ENCODE results near the gene MEIOC. TPM values are rescaled to one million over a fixed set of nuclear protein-coding genes. Genes with fewer than 3 reads are reported as not detected.
"Not testable (repeated sequence)": the region's sequence is repeated elsewhere in the genome, so short reads cannot be mapped to it uniquely, and the experiment has no call there.

The MEIOC gene
- total and polyA plus RNA-seq, 2 donors (not counting 1 experiment from before 2014, with no cell fraction given) = 0.12 TPM; not detected in 1

- ATAC-seq (ENCODE audit: low read depth) = no peak
- no peaks in the 10 kb centered on the region for H3K9me3 Mint-ChIP-seq (ENCODE audit: insufficient read depth)
Measured at GRCh38 chr17:44614862-44615261, 41.4 kb upstream of the MEIOC start.

GRCh38 chr17:44618652-44619051 is 37.6 kb upstream of the MEIOC start:
- POLR2A ChIA-PET = not testable (repeated sequence)

More at GRCh38 chr17:44614862-44615261, 41.4 kb upstream of the MEIOC start:
- POLR2A ChIA-PET = no interaction called here
- CTCF ChIA-PET = no interaction called here
- no peaks in the 10 kb centered on the region for H4K20me1 ChIP-seq (ENCODE audit: control insufficient read depth, insufficient read depth, low read length, poor library complexity, severe bottlenecking)
- no peak overlapping the region for H3K27ac Mint-ChIP-seq
- WGBS (ENCODE audit: insufficient coverage) = 100% methylated on average over 2 of the region's 5 CpGs
- no peaks in the 10 kb centered on the region for H3K79me2 ChIP-seq (ENCODE audit: control insufficient read depth, insufficient read depth, low read length)
- H2AFZ ChIP-seq (ENCODE audit: insufficient read depth, low read depth, low read length, poor library complexity, severe bottlenecking) = no peak overlapping the region
- no peak overlapping the region for H3K4me2 ChIP-seq (replicated peaks; ENCODE audit: low read depth, low read length, poor library complexity, severe bottlenecking)
- no peak overlapping the region for H3K4me3 Mint-ChIP-seq
- no peak overlapping the region for H3K27ac ChIP-seq (ENCODE audit: low read length in 2 of 2)
- DNase-seq = no peak
- no peaks in the 10 kb centered on the region for H3K36me3 ChIP-seq (replicated peaks in 1 of 2; ENCODE audit: control extremely low read depth in 1 of 2, control insufficient read depth in 1 of 2, extremely low read depth in 1 of 2, insufficient read depth in 2 of 2, low read length in 1 of 2)
- H3K9ac ChIP-seq (ENCODE audit: low read length) = no peak overlapping the region
- no peak for TF ChIP-seq EZH2 (IDR thresholded peaks at IDR 0.05; ENCODE audit: borderline replicate concordance, insufficient read depth, low read depth, low read length, poor library complexity, severe bottlenecking)
- TF ChIP-seq CTCF (IDR thresholded peaks at IDR 0.05) = no peak
- H3K27me3 Mint-ChIP-seq = peaks cover 40% of the 10 kb centered on the region
- peaks cover 11 to 12% of the 10 kb centered on the region in 2 donors for H3K4me1 ChIP-seq (ENCODE audit: control insufficient read depth in 2 of 2, insufficient read depth in 2 of 2, low read length in 2 of 2)
- no peaks in the 10 kb centered on the region for H3K9me3 ChIP-seq (ENCODE audit: control extremely low read depth in 1 of 3, control insufficient read depth in 2 of 3, insufficient read depth in 1 of 3, low read length in 2 of 3)
- intact Hi-C loops (cut with micrococcal nuclease) = no loop called here
- H3K4me3 ChIP-seq (ENCODE audit: control extremely low read depth in 1 of 5, extremely low read depth in 1 of 5, insufficient read depth in 1 of 5, low read depth in 2 of 5, low read length in 4 of 5) = no peak overlapping the region
- peaks cover 0 to 9% (median 3%) of the 10 kb centered on the region in 4 experiments for H3K27me3 ChIP-seq (replicated peaks in 1 of 4; ENCODE audit: control extremely low read depth in 1 of 4, control insufficient read depth in 3 of 4, insufficient read depth in 4 of 4, low read length in 3 of 4)
- peaks cover 14% of the 10 kb centered on the region for H3K4me1 Mint-ChIP-seq

More at GRCh38 chr17:44618652-44619051, 37.6 kb upstream of the MEIOC start:
- peaks cover 0 to 13% (median 5%) of the 10 kb centered on the region in 4 experiments for H3K27me3 ChIP-seq (replicated peaks in 1 of 4; ENCODE audit: control extremely low read depth in 1 of 4, control insufficient read depth in 3 of 4, insufficient read depth in 4 of 4, low read length in 3 of 4)
- intact Hi-C loops (cut with micrococcal nuclease); H3K9me3 ChIP-seq (ENCODE audit: control extremely low read depth in 1 of 3, control insufficient read depth in 2 of 3, insufficient read depth in 1 of 3, low read length in 2 of 3); H4K20me1 ChIP-seq (ENCODE audit: control insufficient read depth, insufficient read depth, low read length, poor library complexity, severe bottlenecking); ATAC-seq (ENCODE audit: low read depth); H3K79me2 ChIP-seq (ENCODE audit: control insufficient read depth, insufficient read depth, low read length); DNase-seq; H3K4me2 ChIP-seq (replicated peaks; ENCODE audit: low read depth, low read length, poor library complexity, severe bottlenecking); CTCF ChIA-PET; H3K4me3 Mint-ChIP-seq; H3K4me3 ChIP-seq (ENCODE audit: control extremely low read depth in 1 of 5, extremely low read depth in 1 of 5, insufficient read depth in 1 of 5, low read depth in 2 of 5, low read length in 4 of 5); H3K27ac ChIP-seq (ENCODE audit: low read length in 2 of 2); H3K9ac ChIP-seq (ENCODE audit: low read length); H3K9me3 Mint-ChIP-seq (ENCODE audit: insufficient read depth); H3K27ac Mint-ChIP-seq; H3K36me3 ChIP-seq (replicated peaks in 1 of 2; ENCODE audit: control extremely low read depth in 1 of 2, control insufficient read depth in 1 of 2, extremely low read depth in 1 of 2, insufficient read depth in 2 of 2, low read length in 1 of 2); H2AFZ ChIP-seq (ENCODE audit: insufficient read depth, low read depth, low read length, poor library complexity, severe bottlenecking): not testable (repeated sequence)
- H3K27me3 Mint-ChIP-seq = peaks cover 37% of the 10 kb centered on the region
- peaks cover 13% of the 10 kb centered on the region for H3K4me1 Mint-ChIP-seq
- H3K4me1 ChIP-seq (ENCODE audit: control insufficient read depth in 2 of 2, insufficient read depth in 2 of 2, low read length in 2 of 2) = peaks cover 11 to 12% of the 10 kb centered on the region in 2 donors
- WGBS (ENCODE audit: insufficient coverage) = 47% methylated on average over 5 of the region's 9 CpGs

Measured in B cell (primary cell).